Effector memory CD4-positive, alpha-beta T cell (primary cell): ENCODE data around the gene CHAC2.
"Not testable (repeated sequence)": the region's sequence is repeated elsewhere in the genome, so short reads cannot be mapped to it uniquely, and the experiment has no call there.

ENCODE experiments used
- DNase-seq, 3 donors: peaks; one replicate each; pipeline ENCODE4 v3.0.0-alpha.2; 2020
- H3K27ac ChIP-seq: 2 replicates; pipeline ENCODE4 v1.7.0; 2013; ENCODE audit warnings: mild to moderate bottlenecking, low read length, moderate library complexity; ENCODE audit not compliant: insufficient read depth, poor library complexity, severe bottlenecking
- H3K27me3 ChIP-seq: replicated peaks from 2 replicates; pipeline ENCODE4 v1.7.0; 2013; ENCODE audit warnings: mild to moderate bottlenecking, low read length; ENCODE audit not compliant: insufficient read depth, control insufficient read depth, poor library complexity, severe bottlenecking
- H3K36me3 ChIP-seq: 2 replicates; pipeline ENCODE4 v1.7.0; 2013; ENCODE audit warnings: mild to moderate bottlenecking, low read length, moderate library complexity; ENCODE audit not compliant: control insufficient read depth, insufficient read depth
- H3K4me1 ChIP-seq: 2 replicates; pipeline ENCODE4 v1.7.0; 2013; ENCODE audit warnings: low read length, mild to moderate bottlenecking; ENCODE audit not compliant: control insufficient read depth, insufficient read depth, poor library complexity, severe bottlenecking
- H3K4me3 ChIP-seq: 2 replicates; pipeline ENCODE4 v1.7.0; 2013; ENCODE audit warnings: low read length, low read depth, mild to moderate bottlenecking; ENCODE audit not compliant: insufficient read depth, poor library complexity, severe bottlenecking
- H3K9me3 ChIP-seq: 2 replicates; pipeline ENCODE4 v1.7.0; 2013; ENCODE audit warnings: mild to moderate bottlenecking, low read length, moderate library complexity; ENCODE audit not compliant: control insufficient read depth

The CHAC2 gene

GRCh38 chr2:53820711-53821110 lies 53.1 kb downstream of the CHAC2 start:
- Histone ChIP-seq H3K36me3 (peaks cover 10% of the 10 kb centered on the region), H3K27me3 (no peaks in the 10 kb centered on the region), H3K4me1 (no peaks in the 10 kb centered on the region), H3K4me3 (no peak overlapping the region), H3K9me3 (no peaks in the 10 kb centered on the region), H3K27ac (no peak overlapping the region)
- no peak for DNase-seq

GRCh38 chr2:53821810-53822209 lies 54.2 kb downstream of the CHAC2 start:
- H3K9me3 ChIP-seq, result no peaks in the 10 kb centered on the region
- H3K4me1 ChIP-seq, result no peaks in the 10 kb centered on the region
- H3K36me3 ChIP-seq, result peaks cover 7% of the 10 kb centered on the region
- no peaks in the 10 kb centered on the region for H3K27me3 ChIP-seq
- no peak overlapping the region for H3K27ac ChIP-seq
- no peak for DNase-seq
- no peak overlapping the region for H3K4me3 ChIP-seq

- not testable (repeated sequence) for H3K4me3 ChIP-seq, DNase-seq, H3K4me1 ChIP-seq
Measured at GRCh38 chr2:53823639-53824038, 56.0 kb downstream of the CHAC2 start.

More at GRCh38 chr2:53823639-53824038, 56.0 kb downstream of the CHAC2 start:
- H3K9me3 ChIP-seq, H3K36me3 ChIP-seq, H3K27me3 ChIP-seq, H3K27ac ChIP-seq: not testable (repeated sequence)
